ENCODE measurements around the gene LRRN4CL. TPM values are rescaled to one million over a fixed set of nuclear protein-coding genes. Genes with fewer than 3 reads are reported as not detected.

LRRN4CL gene
- total RNA-seq, 2 donors from 2014 or later: 3.1 to 4.6 TPM

DNA sequence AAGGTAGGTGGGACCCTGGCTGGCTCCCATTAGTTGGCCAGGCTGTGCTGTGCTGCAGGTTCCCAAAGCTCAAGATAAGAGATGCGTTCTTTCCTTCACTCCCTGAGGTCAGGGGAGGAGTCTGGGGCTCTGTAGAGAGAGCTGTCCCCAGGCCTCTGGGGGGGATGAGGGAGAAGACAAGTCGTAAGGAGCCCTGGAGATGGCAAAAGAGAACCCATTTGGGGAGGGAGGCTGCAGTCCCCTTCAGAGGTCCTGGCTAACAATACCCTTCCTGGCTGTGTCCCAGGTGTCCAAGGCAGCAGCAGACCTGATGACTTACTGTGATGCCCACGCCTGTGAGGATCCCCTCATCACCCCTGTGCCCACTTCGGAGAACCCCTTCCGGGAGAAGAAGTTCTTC is 19.1 kb upstream of the LRRN4CL start:
- no peaks in the 10 kb centered on the region for H3K36me3 ChIP-seq (replicated peaks in 1 of 2; ENCODE audit: insufficient read depth in 1 of 2, low read depth in 2 of 2)
- intact Hi-C loops (cut with DNase I): no loop called here
- no peaks in the 10 kb centered on the region for H3K27me3 ChIP-seq
- ATAC-seq: no peak
- peak overlapping the region; percentile 70 to 94 (median 93) for H3K27ac ChIP-seq
- DNase-seq: no peak
- H3K4me3 ChIP-seq: no peak overlapping the region
- no peak for TF ChIP-seq POLR2A (IDR thresholded peaks at IDR 0.05)
- TF ChIP-seq, protein P1, sequence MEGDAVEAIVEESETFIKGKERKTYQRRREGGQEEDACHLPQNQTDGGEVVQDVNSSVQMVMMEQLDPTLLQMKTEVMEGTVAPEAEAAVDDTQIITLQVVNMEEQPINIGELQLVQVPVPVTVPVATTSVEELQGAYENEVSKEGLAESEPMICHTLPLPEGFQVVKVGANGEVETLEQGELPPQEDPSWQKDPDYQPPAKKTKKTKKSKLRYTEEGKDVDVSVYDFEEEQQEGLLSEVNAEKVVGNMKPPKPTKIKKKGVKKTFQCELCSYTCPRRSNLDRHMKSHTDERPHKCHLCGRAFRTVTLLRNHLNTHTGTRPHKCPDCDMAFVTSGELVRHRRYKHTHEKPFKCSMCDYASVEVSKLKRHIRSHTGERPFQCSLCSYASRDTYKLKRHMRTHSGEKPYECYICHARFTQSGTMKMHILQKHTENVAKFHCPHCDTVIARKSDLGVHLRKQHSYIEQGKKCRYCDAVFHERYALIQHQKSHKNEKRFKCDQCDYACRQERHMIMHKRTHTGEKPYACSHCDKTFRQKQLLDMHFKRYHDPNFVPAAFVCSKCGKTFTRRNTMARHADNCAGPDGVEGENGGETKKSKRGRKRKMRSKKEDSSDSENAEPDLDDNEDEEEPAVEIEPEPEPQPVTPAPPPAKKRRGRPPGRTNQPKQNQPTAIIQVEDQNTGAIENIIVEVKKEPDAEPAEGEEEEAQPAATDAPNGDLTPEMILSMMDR (IDR thresholded peaks at IDR 0.05): no peak
- 63 to 64% methylated on average over 5 of the region's 5 CpGs for WGBS, 2 donors
- no peaks in the 10 kb centered on the region for H3K9me3 ChIP-seq
- peaks cover 81% of the 10 kb centered on the region for H3K4me1 ChIP-seq

DNA sequence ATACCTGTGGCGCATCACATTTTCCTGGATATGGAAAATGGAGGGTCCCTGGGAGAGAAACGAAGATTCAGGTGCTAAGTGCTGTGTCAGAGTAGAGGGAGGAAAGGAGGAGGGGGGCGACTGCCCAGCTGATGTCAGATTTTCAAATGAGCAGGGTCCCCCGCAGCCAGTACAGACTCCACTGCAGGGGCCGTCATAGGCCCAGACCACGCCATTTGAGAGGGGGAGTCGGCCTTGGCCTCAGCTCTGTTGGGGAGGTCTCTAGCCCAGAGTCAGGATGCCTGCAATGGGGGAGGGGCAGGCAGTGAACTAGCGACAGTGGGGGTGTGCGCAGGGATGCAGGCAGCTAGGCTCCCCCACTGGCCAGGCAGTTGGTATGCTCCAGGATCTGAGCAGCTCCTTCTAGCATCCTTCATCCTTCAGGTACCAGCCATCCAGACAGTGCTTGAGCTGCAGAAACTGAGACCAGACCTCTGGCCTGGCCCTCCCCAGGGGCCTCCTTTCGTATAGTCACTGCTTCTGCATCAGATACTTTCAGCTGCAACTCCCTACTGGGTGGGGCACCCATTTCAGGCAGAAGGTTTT is 18.0 kb upstream of the LRRN4CL start, which contains the start of the genes BSCL2 and GNG3:
Gene BSCL2 (minus strand): TSS at position 148 of the 585 bp plus-strand sequence. CDS start 229 bp downstream, outside the sequence.
Gene GNG3 (plus strand): TSS at position 400 of the 585 bp plus-strand sequence. CDS start 620 bp downstream, outside the sequence.
- Histone ChIP-seq H3K4me3 (peak within 1 kb of the TSS; percentile 63 to 74), H3K27me3 (no peaks in the 10 kb centered on the region), H3K4me1 (peaks cover 71% of the 10 kb centered on the region), H3K9me3 (no peaks in the 10 kb centered on the region), H3K36me3 (replicated peaks in 1 of 2; ENCODE audit: insufficient read depth in 1 of 2, low read depth in 2 of 2) (no peaks in the 10 kb centered on the region), H3K27ac (peak within 1 kb of the TSS; percentile 89 to 94 (median 93))
- no peak for ATAC-seq
- TF ChIP-seq, protein P1 (IDR thresholded peaks at IDR 0.05): no peak
- no peak for TF ChIP-seq POLR2A (IDR thresholded peaks at IDR 0.05)
- intact Hi-C loops (cut with DNase I): no loop called here
- no peak for DNase-seq
- 84 to 85% methylated on average over 9 of the region's 10 CpGs for WGBS, 2 donors

DNA sequence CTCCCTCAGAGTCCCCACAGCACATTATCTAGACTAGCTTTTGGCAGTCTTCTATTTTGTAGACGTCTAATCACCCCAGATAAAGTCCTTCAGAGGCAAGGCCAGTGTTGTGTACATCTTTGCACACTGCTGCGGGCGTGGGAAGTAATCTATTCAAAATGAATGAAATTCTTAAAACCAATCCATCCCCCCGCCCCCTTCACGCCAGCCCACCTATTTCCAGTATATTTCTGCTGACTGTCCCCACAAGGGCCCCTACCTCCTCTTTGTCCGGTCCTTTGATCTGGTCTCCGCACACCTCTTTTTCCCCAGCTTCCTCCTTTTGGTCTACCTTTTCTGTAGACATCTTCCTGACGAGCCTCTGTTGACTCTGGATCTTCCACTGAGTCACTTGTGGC is 17.5 kb upstream of the LRRN4CL start:
- Histone ChIP-seq H3K27me3 (no peaks in the 10 kb centered on the region), H3K4me1 (peaks cover 66% of the 10 kb centered on the region), H3K27ac (peak overlapping the region; percentile 85 to 92 (median 89)), H3K36me3 (replicated peaks in 1 of 2; ENCODE audit: insufficient read depth in 1 of 2, low read depth in 2 of 2) (no peaks in the 10 kb centered on the region), H3K9me3 (no peaks in the 10 kb centered on the region), H3K4me3 (no peak overlapping the region)
- 47 to 49% methylated on average over 8 of the region's 8 CpGs for WGBS, 2 donors
- TF ChIP-seq, protein P1 (IDR thresholded peaks at IDR 0.05): no peak
- no peak for TF ChIP-seq POLR2A (IDR thresholded peaks at IDR 0.05)
- ATAC-seq: no peak
- DNase-seq: no peak
- intact Hi-C loops (cut with DNase I): no loop called here

DNA sequence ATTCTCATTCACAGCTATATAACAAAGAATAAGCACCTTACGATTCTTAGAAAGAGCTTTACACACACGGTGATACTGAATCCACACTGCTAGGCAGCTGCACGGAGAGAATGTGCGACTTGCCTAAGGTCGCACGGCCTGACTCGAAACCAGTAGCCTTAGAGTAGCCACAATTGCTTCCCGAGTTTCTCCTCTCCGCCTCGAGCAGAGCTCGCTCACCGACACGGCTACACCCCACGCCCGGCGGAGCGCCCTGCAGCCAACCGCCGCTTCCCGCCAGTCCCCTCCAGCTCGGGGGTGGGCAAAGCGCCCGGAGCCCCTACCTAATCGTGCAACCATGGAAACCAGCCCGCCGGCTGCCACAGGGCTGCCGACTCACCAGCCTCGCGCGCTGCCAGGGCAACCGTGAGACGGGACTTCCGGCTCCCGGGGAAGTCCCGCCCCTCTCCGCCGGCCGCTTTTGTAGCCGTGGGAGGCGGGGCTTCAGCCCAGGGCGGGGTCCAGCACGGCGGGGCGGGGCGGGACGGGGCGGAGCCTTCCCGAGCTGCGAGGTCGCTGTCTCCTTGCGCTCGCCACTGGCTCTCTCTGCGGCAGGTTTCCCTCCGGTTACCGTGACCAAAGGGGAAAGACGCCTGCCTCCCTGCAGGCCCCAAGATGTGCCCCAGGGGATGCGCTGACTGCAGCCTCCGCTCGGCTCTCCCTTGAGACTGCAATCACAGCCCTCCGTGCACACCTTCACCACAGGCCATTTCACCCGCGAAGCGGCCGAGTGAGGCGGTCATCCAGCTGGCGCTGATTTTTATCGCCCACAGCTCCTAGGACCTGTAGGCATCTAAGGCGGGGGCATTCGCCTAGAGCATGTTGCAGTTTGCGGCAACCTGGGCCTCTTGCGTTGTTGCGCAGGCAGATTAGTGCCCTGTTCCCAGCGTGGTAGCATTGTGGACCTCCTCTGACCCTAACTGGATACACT is 16.8 kb upstream of the LRRN4CL start:
- intact Hi-C loops (cut with DNase I): no loop called here
- peaks cover 59% of the 10 kb centered on the region for H3K4me1 ChIP-seq
- 3 to 6% methylated on average over 17 to 67 of the region's 73 CpGs for WGBS, 2 donors

More for the DNA sequence above, 16.8 kb upstream of the LRRN4CL start:
- no peaks in the 10 kb centered on the region for H3K27me3 ChIP-seq
- H3K36me3 ChIP-seq (replicated peaks in 1 of 2; ENCODE audit: insufficient read depth in 1 of 2, low read depth in 2 of 2): peaks cover 0 to 2% of the 10 kb centered on the region in 2 donors
- ATAC-seq: peak; percentile 81
- DNase-seq: peak; percentile 96 to 98 (median 96)
- TF ChIP-seq, protein P1 (IDR thresholded peaks at IDR 0.05): peak in 1 of 7 experiments; percentile 10
- TF ChIP-seq POLR2A (IDR thresholded peaks at IDR 0.05): peak in 2 of 3 donors; percentile 66 to 73
- H3K27ac ChIP-seq: peak overlapping the region; percentile 85 to 92 (median 89)
- no peaks in the 10 kb centered on the region for H3K9me3 ChIP-seq
- H3K4me3 ChIP-seq: peak overlapping the region; percentile 63 to 74

All from body of pancreas (tissue), 4 donors.